ENCODE measurements around the gene LTB4R. TPM values are rescaled to one million over a fixed set of nuclear protein-coding genes. Genes with fewer than 3 reads are reported as not detected.

Gene LTB4R
- total RNA-seq, 1 donor = 1.3 TPM

DNA sequence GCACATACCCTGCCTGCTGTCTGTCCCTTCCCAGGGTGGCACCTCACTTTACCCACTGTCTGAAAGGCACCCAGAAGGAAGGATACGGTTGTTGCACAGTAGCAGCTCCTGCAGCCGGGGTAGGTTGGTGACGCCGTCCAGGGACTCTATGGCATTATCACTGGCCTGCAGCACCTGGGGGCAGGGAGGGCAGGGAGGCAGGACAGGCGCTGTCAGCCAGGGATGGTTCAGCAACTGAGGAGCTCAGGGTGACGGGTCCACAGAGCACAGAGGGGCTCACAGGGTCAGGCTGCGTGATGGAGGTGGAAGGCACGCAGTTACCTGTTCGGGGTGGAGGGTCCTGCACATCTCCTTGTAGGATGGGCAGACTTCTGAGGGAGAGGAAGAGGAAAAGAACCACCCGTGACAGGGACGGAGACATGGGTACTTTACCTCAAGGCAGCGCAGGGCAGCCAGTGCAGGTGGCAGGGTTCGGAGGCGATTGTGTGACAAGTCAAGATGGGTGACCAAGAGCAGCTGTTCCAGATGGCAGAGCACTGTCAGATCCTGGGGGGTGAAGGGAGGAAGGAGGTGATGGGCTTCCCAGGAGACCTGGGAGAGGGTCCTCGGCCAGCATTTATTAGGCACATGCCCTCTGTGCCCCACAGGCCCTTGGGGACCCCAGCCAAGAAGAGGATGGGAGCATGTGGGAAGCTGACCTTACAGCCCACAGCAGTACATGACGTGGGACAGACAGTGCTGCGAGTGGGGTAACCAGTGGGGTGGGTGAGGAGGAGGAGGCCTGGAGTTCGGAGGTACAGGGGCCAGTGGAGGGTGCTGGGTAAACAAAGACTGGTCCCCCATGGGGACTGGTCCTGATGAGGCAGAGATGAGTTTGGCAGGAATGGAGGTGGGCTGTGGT, 44.7 kb upstream of the LTB4R start:
- TF ChIP-seq, protein P1, sequence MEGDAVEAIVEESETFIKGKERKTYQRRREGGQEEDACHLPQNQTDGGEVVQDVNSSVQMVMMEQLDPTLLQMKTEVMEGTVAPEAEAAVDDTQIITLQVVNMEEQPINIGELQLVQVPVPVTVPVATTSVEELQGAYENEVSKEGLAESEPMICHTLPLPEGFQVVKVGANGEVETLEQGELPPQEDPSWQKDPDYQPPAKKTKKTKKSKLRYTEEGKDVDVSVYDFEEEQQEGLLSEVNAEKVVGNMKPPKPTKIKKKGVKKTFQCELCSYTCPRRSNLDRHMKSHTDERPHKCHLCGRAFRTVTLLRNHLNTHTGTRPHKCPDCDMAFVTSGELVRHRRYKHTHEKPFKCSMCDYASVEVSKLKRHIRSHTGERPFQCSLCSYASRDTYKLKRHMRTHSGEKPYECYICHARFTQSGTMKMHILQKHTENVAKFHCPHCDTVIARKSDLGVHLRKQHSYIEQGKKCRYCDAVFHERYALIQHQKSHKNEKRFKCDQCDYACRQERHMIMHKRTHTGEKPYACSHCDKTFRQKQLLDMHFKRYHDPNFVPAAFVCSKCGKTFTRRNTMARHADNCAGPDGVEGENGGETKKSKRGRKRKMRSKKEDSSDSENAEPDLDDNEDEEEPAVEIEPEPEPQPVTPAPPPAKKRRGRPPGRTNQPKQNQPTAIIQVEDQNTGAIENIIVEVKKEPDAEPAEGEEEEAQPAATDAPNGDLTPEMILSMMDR (IDR thresholded peaks at IDR 0.05; ENCODE audit: insufficient read depth, low read depth, low read length) = no peak
- H3K4me3 ChIP-seq (ENCODE audit: low read depth, low read length) = no peak overlapping the region
- no peak for DNase-seq (ENCODE audit: low read depth)

DNA sequence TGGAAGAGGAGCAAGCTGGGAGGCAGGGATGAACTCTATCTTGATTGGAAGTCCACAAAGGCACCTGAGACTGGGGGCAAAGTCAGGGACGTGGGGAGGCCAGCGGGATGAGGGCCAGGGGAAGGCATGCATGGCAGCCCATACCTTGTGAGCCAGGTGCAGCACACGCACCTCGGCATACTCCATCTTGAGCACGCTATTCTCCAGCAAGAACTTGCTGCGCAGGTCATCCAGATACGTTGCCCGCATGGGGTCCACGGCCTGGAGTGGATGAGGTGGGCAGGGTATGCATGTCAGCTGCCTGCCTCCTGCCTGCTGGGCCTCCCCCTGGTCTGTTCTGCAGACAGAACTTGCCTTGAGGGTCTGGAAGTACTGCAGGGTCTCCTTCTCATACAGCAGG, 43.8 kb upstream of the LTB4R start:
- no peak for DNase-seq (ENCODE audit: low read depth)
- TF ChIP-seq, protein P1 (IDR thresholded peaks at IDR 0.05; ENCODE audit: insufficient read depth, low read depth, low read length) = no peak
- no peak overlapping the region for H3K4me3 ChIP-seq (ENCODE audit: low read depth, low read length)

DNA sequence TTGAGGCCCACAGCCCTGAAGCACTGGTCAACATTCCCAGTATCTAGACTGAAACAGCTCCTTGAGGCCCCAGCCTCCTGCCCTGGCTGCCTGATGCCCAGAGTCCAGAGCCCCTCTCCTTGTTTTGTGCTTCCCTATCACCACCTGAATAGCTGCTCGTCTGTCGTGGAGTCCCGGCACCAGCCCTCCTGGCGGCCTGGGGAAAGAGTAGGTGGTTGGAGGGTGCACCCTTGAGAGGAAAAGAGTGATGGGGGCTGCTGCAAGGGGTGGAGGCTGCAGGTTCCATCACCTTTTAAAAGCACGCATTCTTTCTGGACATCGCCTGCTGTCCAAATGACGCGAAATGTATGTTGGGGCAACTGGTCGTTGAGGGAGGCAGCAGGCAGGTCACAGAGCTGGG, 43.1 kb upstream of the LTB4R start:
- TF ChIP-seq, protein P1 (IDR thresholded peaks at IDR 0.05; ENCODE audit: insufficient read depth, low read depth, low read length) = no peak
- DNase-seq (ENCODE audit: low read depth) = no peak
- H3K4me3 ChIP-seq (ENCODE audit: low read depth, low read length) = no peak overlapping the region

DNA sequence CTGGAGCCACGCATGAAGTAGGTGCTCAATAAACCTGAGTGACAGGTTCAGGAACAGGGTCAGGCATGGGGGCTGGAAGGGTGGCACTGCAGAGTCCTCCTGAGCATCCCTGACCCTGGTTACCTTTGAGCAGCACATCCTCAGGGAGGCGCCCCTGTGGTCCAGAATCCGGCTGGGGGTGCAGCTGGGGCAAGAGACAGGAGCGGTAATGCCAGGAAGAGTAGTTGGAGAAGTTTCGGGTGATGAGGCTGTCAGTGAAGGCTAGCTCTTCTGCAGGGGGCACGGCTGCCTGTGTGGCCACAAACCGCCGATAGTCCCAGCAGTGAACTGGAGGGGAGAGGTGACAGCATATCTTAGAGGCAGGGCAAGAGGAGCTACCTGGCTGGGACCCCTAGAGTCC, 41.9 kb upstream of the LTB4R start:
- DNase-seq (ENCODE audit: low read depth) = no peak
- no peak overlapping the region for H3K4me3 ChIP-seq (ENCODE audit: low read depth, low read length)
- TF ChIP-seq, protein P1 (IDR thresholded peaks at IDR 0.05; ENCODE audit: insufficient read depth, low read depth, low read length) = no peak

DNA sequence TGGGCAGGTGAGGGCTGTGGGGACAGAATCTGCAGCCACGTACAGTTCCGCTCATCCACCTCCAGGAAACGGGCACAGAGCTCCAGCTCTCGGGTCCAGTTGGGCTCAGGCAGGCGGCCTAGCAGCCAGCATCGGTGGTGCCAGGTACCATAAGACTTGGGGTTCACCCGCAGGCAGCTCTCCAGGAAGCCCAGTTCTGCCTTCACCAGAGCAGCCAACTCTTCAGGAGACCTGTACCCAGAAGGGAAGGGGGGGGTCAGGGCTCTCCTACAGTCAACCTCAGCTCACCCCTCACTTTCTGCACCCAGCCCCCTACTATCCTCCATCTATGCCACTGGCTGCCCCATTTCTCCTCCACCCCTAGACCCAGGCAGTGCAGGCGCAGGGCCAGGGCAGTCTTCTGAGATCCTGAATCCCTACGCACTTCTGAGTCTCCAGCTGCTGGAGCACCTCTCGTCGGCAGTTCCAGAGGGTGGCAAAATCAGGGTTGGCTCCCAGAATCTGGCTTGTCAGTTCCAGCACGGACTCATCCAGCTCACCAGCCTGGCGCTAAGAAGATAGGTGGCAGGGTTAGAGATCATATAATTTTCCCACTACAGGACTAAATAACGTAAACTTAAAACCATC, 41.3 kb upstream of the LTB4R start:
- DNase-seq (ENCODE audit: low read depth) = no peak
- H3K4me3 ChIP-seq (ENCODE audit: low read depth, low read length) = no peak overlapping the region
- TF ChIP-seq, protein P1 (IDR thresholded peaks at IDR 0.05; ENCODE audit: insufficient read depth, low read depth, low read length) = no peak

DNA sequence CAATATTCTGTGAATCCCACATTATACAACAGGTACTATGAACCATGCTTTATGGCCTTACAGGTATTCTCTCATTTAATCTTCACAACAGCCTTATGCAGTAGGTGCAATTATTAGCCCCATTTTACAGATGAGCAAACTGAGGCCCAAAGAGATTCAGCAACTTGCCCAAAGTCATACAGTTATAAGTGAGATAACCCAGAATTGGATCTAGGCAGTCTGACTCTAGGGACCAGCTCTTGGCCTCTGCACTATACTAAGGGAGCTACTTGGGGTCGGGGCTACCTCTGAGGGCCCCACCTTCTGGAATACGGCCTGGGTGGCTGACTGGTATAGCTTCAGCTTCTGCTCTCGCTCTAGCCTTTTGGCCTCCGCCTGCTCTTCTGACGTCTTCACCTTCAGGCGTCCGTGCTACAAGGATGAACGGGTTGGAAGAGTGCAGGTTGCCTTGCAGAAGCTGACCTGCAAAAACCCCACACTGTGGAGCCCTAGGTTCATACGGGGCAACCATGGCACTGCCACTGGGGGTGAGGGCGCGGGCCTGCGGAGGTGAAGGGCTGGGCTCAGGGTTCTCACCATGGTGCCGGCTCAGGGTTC, 40.7 kb upstream of the LTB4R start:
- DNase-seq (ENCODE audit: low read depth) = no peak
- H3K4me3 ChIP-seq (ENCODE audit: low read depth, low read length) = peak overlapping the region; percentile 95
- TF ChIP-seq, protein P1 (IDR thresholded peaks at IDR 0.05; ENCODE audit: insufficient read depth, low read depth, low read length) = no peak

Data from fibroblast of villous mesenchyme (primary cell).